ENCODE measurements around the gene FKBP7.

Gene FKBP7

DNA sequence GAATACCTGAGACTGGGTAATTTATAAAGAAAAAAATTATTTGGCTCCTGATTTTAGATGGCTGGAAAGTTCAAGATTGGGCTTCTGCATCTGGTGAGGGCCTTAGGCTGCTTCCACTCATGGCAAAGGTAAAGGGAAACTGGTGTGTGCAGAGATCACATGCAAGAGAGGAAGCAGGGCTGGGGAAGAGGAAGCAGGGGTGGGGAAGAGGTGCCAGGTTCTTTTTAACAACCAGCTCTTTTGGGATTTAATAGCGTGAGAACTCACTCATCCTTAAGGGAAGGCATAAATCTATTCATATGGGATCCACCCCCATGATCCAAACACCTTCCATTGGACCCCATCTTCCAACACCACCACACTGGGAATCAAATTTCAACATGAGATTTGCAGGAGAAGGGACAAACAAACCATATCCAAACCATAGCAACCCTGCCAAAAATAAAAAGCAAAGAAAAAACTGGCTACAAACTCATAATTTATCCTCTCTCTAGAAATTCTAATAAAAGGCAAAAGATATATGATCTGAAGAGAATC is 57.9 kb downstream of the FKBP7 start (continued):
- TF ChIP-seq ARNTL (CRISPR knock-in tag; IDR thresholded peaks at IDR 0.05; ENCODE audit: borderline replicate concordance, low read depth) (no peak), TCF4 (CRISPR knock-in tag; IDR thresholded peaks at IDR 0.05; ENCODE audit: borderline replicate concordance) (no peak), ESRRG (CRISPR knock-in tag; IDR thresholded peaks at IDR 0.05) (no peak), TOX (CRISPR knock-in tag; IDR thresholded peaks at IDR 0.05; ENCODE audit: borderline replicate concordance) (no peak)
- TF ChIP-seq, protein P1, sequence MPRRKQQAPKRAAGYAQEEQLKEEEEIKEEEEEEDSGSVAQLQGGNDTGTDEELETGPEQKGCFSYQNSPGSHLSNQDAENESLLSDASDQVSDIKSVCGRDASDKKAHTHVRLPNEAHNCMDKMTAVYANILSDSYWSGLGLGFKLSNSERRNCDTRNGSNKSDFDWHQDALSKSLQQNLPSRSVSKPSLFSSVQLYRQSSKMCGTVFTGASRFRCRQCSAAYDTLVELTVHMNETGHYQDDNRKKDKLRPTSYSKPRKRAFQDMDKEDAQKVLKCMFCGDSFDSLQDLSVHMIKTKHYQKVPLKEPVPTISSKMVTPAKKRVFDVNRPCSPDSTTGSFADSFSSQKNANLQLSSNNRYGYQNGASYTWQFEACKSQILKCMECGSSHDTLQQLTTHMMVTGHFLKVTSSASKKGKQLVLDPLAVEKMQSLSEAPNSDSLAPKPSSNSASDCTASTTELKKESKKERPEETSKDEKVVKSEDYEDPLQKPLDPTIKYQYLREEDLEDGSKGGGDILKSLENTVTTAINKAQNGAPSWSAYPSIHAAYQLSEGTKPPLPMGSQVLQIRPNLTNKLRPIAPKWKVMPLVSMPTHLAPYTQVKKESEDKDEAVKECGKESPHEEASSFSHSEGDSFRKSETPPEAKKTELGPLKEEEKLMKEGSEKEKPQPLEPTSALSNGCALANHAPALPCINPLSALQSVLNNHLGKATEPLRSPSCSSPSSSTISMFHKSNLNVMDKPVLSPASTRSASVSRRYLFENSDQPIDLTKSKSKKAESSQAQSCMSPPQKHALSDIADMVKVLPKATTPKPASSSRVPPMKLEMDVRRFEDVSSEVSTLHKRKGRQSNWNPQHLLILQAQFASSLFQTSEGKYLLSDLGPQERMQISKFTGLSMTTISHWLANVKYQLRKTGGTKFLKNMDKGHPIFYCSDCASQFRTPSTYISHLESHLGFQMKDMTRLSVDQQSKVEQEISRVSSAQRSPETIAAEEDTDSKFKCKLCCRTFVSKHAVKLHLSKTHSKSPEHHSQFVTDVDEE (CRISPR knock-in tag; IDR thresholded peaks at IDR 0.05) = no peak

DNA sequence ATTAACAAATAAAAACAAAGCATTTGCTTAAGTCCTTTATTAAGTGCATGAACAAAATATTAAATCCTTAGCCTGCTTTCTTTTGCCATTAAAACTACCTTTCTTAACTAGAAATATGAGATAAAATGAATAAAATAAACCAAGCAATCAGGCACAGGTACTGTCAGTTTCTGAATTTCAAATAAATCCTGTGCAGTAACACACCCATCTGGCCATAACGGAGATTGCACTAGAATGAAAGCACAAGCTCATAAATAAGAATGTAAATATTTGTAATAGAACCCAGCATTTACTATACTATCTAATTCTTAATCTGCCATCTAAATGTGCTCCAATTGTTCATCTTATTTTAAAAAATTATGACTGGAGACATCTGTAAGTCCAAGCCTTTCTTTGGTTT is 59.3 kb downstream of the FKBP7 start:
- TF ChIP-seq ESRRG (CRISPR knock-in tag; IDR thresholded peaks at IDR 0.05) (no peak), SNAI2 (CRISPR knock-in tag; IDR thresholded peaks at IDR 0.05) (no peak), CSRNP3 (CRISPR knock-in tag; IDR thresholded peaks at IDR 0.05) (no peak), TOX (CRISPR knock-in tag; IDR thresholded peaks at IDR 0.05; ENCODE audit: borderline replicate concordance) (no peak), BACH2 (CRISPR knock-in tag; IDR thresholded peaks at IDR 0.05; ENCODE audit: borderline replicate concordance) (no peak), ZC3H10 (CRISPR knock-in tag; IDR thresholded peaks at IDR 0.05) (no peak), ISL1 (CRISPR knock-in tag; IDR thresholded peaks at IDR 0.05) (no peak), ARNTL (CRISPR knock-in tag; IDR thresholded peaks at IDR 0.05; ENCODE audit: borderline replicate concordance, low read depth) (no peak), CSDC2 (CRISPR knock-in tag; IDR thresholded peaks at IDR 0.05) (no peak), PPARA (CRISPR knock-in tag; IDR thresholded peaks at IDR 0.05; ENCODE audit: borderline replicate concordance) (no peak), POU6F1 (CRISPR knock-in tag; IDR thresholded peaks at IDR 0.05; ENCODE audit: borderline replicate concordance, low read depth) (no peak), OSR1 (CRISPR knock-in tag; IDR thresholded peaks at IDR 0.05) (no peak), ZFP3 (CRISPR knock-in tag; IDR thresholded peaks at IDR 0.05) (no peak)
- TF ChIP-seq, protein P2, sequence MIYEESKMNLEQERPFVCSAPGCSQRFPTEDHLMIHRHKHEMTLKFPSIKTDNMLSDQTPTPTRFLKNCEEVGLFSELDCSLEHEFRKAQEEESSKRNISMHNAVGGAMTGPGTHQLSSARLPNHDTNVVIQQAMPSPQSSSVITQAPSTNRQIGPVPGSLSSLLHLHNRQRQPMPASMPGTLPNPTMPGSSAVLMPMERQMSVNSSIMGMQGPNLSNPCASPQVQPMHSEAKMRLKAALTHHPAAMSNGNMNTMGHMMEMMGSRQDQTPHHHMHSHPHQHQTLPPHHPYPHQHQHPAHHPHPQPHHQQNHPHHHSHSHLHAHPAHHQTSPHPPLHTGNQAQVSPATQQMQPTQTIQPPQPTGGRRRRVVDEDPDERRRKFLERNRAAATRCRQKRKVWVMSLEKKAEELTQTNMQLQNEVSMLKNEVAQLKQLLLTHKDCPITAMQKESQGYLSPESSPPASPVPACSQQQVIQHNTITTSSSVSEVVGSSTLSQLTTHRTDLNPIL (CRISPR knock-in tag; IDR thresholded peaks at IDR 0.05; ENCODE audit: low read depth) = no peak
- TF ChIP-seq, protein P1 (CRISPR knock-in tag; IDR thresholded peaks at IDR 0.05) = no peak
- ATAC-seq = no peak

GRCh38 chr2:178418426-178418825 is 60.0 kb downstream of the FKBP7 start:
- TF ChIP-seq OSR1 (CRISPR knock-in tag; IDR thresholded peaks at IDR 0.05) = no peak
- no peak for TF ChIP-seq ISL1 (CRISPR knock-in tag; IDR thresholded peaks at IDR 0.05)
- TF ChIP-seq GLIS3 (CRISPR knock-in tag; IDR thresholded peaks at IDR 0.05) = no peak
- no peak for TF ChIP-seq TOX (CRISPR knock-in tag; IDR thresholded peaks at IDR 0.05; ENCODE audit: borderline replicate concordance)
- no peak for ATAC-seq

GRCh38 chr2:178417916-178418315 is 60.5 kb downstream of the FKBP7 start:
- ATAC-seq = no peak
- TF ChIP-seq ARNTL (CRISPR knock-in tag; IDR thresholded peaks at IDR 0.05; ENCODE audit: borderline replicate concordance, low read depth) (no peak), OSR1 (CRISPR knock-in tag; IDR thresholded peaks at IDR 0.05) (no peak), ISL1 (CRISPR knock-in tag; IDR thresholded peaks at IDR 0.05) (no peak), POU6F1 (CRISPR knock-in tag; IDR thresholded peaks at IDR 0.05; ENCODE audit: borderline replicate concordance, low read depth) (no peak), RARB (CRISPR knock-in tag; IDR thresholded peaks at IDR 0.05) (no peak), TOX (CRISPR knock-in tag; IDR thresholded peaks at IDR 0.05; ENCODE audit: borderline replicate concordance) (no peak), ESRRG (CRISPR knock-in tag; IDR thresholded peaks at IDR 0.05) (no peak), PPARA (CRISPR knock-in tag; IDR thresholded peaks at IDR 0.05; ENCODE audit: borderline replicate concordance) (no peak), ZNF565 (CRISPR knock-in tag; conservative IDR thresholded peaks at IDR 0.05; ENCODE audit: low read depth) (no peak), ZC3H10 (CRISPR knock-in tag; IDR thresholded peaks at IDR 0.05) (no peak), SNAI2 (CRISPR knock-in tag; IDR thresholded peaks at IDR 0.05) (no peak), ZFP3 (CRISPR knock-in tag; IDR thresholded peaks at IDR 0.05) (no peak), BACH2 (CRISPR knock-in tag; IDR thresholded peaks at IDR 0.05; ENCODE audit: borderline replicate concordance) (no peak)
- TF ChIP-seq, protein P2 (CRISPR knock-in tag; IDR thresholded peaks at IDR 0.05; ENCODE audit: low read depth) = no peak

All from SK-N-SH treated with all-trans-retinoic acid at 6 μM for 48 hours (cell line).